ENCODE results near the gene ZDBF2.
"Not testable (repeated sequence)": the region's sequence is repeated elsewhere in the genome, so short reads cannot be mapped to it uniquely, and the experiment has no call there.

ZDBF2 gene

DNA sequence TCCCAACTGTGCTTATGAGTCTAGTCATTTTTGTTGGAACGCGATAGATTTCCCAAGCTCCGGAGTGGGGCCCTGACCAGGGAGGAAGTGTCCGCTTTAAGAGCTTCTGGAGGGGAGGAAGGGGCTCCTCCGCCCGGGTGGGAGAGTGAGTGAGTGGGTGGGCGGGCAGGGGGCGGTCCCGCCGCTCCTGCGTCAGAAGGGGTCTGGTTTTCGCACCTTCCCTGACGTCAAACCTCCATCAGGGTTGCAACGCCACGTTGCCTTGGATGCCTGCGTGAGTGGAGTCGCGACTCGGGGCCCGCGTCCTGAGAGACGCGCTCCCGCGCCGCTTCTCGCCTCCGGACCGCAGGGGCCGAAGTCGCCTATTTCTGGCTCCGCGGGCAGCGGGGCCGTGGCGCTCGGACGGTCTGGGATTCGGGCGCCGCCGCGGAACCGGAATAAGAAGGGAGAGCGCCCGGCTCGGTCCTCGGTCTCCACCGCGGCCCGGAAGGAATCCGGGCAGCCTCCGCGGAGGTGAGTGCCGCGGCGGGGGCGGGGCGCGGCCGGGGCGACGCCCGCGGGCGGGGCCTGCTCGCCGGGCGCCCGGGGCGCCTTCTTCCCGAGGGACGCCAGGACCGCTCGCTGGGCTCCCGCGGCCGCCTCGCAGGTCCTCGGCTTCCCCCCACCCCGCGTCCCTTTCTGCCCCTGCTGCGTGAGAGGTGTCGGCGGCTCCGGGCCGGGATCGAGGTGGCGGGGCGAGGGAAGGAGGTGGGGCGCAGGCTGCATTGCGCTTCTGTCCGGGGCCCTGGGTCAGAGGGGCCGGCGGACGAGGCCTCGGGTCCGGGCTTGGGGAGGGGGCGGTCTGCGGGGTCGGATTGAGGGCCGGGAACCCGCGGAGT is at the start of gene ZDBF2:
ZDBF2 (plus strand) TSS at position 230 of the 878 bp plus-strand sequence. CDS start 7,187 bp downstream, outside the sequence.
- DNase-seq (ENCODE audit: low spot score), result peak; percentile 57

DNA sequence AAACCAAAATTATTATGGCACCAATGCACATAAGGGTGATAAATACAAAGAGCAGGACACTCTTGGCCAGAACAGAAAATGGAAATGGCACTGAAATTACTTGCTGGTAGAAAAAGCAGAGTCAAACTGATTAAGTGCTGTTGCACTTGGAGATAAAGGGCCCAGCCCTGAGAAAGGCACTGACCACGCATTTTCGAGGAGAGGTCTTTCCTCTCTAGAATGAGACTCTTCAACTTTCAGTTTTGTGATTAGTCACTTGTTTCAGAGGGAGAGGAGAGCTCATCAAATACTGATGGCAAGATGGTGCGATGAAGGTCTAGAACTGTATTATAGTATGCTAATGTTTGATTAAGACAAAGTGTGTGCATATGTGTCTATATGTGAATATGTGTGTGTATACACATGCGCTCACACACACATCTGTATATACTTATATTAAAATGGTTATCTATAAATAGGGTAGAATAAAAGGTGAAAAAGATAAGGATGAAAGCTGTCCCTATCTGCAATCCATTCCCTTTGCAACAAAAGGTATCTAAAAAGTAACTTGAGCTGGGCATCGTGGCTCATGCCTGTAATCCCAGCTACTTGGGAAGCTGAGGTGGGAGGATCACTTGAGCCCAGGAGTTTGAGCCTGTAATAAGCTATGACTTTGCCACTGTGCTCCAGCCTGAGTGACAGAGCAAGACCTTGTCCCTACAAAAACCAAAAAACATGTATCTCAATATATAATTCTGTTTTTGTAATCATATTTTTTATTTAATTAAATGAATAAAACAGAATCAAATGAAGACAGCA is 48.8 kb upstream of the ZDBF2 start:
- no peak for DNase-seq (ENCODE audit: low spot score)

DNA sequence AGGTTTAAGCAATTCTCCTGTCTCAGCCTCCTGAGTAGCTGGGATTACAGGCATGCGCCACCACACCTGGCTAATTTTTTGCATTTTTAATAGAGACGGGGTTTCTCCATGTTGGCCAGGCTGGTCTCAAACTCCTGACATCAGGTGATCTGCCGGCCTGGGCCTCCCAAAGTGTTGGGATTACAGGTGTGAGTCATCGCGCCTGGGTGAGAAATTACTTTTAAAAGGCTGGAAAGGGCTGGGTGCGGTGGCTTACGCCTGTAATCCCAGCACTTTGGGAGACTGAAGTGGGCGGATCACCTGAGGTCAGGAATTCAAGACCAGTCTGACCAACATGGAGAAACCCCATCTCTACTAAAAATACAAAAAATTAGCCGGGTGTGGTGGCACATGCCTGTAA is 45.8 kb upstream of the ZDBF2 start:
- DNase-seq (ENCODE audit: low spot score), result not testable (repeated sequence)

DNA sequence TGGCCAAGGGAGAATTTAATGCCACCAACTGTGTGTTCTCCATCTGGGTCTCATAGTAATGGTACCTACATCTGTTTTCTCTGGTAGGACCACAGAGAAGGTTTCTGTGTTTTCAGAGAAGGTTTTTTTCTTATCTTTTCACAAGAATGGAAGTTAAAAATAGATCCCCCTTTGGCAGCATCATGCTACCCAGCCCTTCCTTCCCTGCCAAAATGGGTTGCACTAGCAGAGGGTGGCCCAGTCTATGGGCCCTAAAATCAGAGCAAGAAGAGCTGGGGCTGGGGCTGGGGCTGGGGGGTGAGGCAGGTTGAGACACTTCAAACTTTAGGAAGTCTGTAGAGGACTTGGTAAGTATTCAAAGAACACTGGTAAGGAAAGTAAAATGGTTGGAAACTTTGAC is 44.8 kb upstream of the ZDBF2 start:
- DNase-seq (ENCODE audit: low spot score), result no peak

DNA sequence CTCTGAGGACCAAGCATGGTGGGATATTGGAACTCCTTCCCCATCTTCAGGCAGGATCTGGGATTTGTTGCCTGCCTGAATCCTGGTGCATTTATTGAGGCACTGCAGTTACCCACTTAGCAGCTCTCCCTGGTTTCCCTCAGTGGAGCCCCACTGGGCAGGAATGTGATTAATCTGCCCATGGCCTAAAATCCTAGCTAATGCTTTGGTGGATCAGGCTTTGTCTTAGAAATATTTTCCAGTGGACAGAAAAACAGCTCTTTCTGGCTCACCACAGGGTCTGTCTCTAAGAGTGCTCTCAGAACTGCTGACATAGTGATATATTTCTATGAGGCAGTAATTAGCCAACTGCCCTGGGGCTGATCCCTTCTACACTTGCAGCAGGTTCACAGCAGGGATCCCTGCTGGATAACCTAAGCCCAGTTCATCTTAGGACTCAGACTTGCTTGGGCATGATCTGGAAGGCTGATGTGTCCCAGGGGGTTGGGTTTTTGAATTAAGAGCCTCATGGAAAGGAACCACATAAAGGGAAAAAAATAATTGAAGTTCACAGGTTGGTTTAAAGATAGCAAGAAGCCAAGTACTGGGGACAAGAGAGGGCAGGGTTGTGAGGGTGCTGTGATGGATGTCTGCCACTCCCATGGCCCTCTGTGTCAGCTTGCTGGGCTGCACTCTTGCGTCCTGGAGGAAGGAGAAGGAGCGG is 44.3 kb upstream of the ZDBF2 start:
- no peak for DNase-seq (ENCODE audit: low spot score)

DNA sequence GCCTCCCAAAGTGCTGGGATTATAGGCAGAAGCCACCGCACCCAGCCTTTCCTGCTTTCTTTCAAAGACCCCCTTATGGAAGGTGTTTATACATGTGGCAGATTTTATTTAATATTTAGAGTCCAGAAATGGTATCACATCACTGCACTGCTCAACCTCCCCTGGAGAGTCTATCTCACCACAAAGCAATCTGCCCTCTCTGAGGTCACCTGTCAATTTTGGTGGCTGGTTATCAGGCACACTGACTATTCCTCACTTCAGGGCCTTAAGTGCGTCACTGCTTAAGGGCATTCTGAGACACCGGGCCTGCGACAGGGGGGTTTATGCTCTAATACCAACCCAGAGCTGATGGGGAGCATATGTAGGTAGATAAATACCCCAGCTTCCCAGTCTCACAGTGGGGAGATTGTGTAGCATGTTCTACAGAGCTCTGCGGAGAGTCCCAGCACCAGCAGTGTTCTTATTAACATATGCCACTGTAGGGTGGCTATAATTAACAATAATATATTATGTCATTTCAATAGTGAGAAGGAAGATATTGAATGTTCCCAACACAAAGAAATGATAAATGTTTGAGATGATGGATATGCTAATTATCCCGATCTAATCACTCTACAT is 42.7 kb upstream of the ZDBF2 start:
- DNase-seq (ENCODE audit: low spot score), result no peak

DNA sequence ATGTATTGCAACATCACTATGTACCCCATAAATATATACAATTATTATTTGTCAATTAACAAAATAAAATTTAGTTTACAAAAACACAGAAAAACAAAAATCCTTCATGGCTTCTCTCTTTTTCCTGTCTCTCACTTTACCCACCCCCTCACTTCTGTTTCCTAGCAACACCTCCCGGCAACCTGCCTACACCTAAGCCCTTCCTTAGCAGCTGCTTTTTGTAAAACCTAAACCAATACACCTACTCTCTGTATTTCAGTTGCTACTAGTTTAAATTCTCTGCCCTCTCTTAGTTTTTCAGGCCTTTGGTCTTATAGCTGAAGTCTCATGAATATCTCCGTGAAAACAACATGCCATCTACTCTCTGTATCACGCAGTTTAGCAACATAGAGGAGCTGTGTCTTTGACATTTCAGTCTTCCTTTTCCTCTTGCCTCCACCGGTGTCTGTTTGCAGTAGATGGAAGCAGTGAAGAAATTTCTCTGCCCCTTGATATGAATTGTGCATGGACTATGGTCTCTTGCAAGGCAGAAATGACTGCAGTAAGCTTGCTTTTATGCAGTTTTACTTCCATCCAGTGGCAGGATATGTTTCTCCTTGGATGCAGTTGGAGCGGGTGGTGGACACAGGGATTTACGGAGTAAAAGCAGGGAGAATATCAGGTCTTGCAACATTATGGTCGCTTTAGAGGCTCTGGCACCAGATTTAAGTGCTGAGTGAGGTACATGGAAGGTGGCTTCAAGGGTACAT is 42.0 kb upstream of the ZDBF2 start:
- DNase-seq (ENCODE audit: low spot score), result no peak

DNA sequence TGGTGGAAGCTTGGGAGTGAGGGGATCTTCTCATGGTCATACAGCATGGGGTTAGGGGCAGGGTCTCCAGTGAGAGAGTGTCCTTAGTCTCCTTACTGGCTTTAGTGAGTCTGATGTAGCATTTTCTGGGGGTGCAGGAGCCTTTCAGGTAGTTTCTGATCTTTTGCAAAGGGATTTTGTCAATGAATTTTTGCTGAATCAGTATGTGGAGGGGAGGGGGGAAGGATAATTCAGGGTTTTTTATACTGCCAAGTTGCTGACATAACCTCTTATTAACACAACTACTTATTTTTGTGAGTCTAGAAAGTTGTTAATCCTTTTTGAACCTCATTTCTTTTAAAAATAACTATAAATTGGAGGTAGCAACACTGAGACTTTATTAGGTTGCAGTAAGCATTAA is 35.3 kb upstream of the ZDBF2 start:
- no peak for DNase-seq (ENCODE audit: low spot score)

DNA sequence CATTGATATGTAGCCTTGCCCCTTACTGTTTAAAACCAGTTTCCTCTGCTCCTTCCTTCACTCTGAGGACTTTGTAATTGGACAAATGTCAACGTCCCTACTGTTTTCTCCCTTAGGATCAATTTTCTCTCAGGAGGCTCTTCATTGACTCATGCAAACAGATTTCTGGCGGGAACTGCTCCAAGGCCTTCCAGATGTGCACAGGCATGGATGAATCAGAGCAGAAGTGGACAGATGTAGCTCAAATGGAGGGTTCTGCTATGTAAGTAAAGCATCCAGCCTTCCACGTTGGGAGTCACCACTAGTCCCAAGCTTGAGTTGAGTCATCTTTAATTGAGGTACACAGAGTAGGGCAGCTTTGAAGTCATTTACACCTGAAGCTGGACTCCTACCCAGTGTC is 34.1 kb upstream of the ZDBF2 start:
- DNase-seq (ENCODE audit: low spot score), result no peak

DNA sequence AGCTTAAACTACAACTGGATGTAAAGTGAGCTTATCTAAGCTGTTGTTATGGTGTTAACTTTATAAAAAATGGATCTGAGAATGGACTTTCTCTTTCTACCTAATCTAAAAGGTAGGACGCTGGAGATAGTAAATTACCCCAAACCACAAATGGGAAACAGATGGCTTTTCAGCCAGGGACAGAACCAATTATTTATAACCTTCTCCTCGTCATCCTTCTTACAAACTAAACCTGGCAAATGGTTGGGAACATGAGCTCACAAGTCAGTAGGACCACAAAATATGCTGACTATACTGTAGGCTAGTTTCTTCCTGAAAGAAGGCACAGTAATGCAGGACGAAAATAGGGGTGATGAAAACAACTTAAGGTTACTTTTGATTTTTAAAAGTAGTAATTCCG is 32.7 kb upstream of the ZDBF2 start:
- no peak for DNase-seq (ENCODE audit: low spot score)

DNA sequence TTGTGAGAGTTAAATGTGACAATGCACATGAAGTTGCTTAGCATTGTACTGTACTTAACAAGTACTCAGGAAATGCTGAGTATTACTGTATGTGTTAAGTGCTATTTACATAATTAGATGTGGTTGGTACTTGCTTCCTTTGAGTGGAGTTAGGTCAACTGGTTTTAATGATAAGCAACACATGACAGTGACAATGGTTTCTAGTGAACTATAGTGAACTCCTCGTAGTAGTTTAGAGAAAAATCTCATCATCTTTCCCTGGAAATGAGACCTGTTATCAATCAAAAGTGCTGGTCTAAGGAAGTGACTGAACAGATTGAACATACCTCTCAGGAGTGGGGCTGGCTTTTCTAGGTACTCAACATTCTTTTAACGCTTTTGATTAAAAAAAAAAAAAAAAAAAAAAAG is 29.2 kb upstream of the ZDBF2 start:
- no peak for DNase-seq (ENCODE audit: low spot score)

DNA sequence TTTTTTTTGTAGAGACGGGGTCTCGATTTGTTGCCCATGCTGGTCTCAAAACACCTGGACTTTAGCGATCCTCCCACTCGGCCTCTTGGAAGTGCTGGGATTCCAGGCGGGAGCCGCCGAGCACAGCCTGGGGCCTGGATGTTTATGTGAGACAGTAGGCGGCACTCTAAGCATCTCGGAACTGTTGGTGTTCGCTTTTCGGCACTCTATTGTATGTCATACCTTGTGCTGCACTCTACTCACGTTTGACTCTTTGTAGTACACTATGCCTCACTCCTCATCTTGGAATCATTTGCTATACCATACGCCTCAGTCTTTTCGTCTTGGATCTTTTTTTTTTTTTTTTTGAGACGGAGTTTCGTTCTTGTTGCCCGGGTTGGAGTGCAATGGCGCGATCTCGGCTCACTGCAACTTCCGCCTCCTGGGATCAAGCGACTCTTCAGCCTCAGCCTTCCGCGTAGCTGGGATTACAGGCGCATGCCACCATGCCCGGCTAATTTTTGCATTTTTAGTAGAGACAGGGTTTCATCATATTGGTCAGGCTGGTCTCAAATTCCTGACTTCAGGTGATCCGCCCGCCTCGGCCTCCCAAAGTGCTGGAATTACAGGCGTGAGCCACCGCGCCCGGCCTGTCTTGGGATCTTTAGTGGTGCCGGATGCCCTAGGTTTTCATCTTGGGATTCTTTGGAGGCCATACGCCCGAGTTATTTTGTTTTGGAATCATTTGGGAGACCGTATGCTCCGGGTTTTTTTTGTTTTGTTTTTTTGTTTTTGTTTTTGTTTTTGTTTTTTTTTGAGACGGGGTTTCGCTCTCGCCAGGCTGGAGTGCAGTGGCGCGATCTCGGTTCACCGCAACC is 24.2 kb upstream of the ZDBF2 start:
- DNase-seq (ENCODE audit: low spot score), result no peak

DNA sequence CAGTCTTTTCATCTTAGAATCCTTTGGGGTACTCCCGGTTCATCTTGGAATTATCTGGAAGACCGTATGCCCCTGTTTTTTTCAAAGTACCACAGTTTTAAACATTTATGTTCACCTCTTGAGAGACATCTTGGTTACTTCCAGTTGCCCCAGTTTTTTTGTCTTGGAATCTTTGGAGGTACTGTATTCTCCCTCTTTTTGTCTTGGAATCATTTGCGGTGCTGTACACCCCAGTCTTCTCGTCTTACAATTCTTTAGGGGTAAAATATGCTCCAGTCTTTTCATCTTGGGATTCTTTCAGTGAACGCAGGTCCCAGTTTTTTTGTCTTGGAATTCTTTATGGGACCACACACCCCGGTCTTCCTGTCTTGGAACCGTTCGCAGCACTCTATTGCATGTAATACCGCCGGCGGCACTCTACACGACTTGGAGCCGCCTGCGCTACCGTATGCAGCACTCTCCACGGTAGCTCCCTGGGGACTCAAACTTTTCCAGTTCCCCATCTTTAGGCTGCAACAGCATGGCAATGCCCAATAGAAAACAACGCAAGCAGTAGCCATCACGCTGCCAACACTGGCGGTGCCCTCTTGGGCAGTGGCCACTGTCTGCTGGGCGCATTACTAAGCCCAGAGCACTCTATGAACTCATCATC is 21.2 kb upstream of the ZDBF2 start:
- no peak for DNase-seq (ENCODE audit: low spot score)

DNA sequence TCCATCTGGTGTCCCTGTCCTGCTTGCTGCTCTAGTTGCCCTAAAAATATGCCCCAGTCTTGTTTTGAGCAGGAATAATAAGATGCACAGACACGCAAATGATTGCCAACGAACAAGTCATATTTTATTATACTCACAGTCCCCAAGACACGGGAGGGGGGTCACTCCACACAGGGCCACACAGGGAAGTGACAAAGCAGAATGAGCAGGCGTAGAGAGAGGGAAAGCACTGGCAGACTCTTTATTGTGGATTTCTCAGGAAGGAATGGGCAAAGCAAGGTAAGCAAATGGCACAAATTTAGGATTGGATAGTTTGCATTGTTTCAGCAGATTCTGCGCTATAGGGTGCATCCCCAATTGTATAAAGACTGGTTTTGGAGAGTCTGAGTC is 20.7 kb upstream of the ZDBF2 start:
- DNase-seq (ENCODE audit: low spot score), result no peak

DNA sequence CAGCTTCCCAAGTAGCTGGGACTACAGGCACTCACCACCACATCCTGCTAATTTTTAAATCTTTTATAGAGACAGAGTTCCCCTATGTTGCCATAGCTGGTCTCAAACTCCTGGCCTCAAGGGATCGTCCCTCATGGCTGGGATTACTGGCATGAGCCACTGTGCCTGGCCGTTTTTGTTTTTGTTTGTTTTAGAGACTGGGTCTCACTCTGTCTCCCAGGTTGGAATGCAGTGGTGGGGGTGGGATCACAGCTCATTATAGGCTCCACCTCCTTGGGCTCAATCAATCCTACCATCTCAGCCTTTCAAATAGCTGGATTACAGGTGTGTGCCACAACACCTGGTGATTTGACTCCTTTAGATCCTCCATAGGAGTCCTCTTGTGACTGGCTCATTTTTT is 19.5 kb upstream of the ZDBF2 start:
- no peak for DNase-seq (ENCODE audit: low spot score)

DNA sequence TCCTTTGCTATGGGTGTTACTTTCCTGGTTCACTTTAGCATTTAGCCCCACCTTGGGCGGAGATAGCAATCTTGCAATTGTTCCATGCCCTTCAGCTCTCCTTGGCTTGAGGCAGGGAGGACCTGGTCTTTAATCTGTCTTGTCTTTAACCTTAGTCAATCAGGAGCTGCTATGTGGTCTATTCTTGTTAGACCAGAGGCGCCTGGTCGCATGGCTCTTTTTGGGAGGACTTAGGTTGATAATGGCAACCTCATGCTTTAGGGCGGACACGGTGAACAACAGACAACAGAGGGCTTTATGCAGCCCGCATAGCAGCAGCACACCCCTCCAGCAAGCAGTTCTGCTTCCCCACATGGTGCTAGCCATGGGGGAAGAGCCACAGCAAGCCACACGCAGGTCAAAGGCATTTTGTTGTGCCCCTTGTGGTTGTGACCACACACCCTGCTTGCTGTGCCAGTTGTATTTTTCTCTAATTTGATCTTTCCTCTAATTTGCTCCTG is 17.7 kb upstream of the ZDBF2 start:
- DNase-seq (ENCODE audit: low spot score), result no peak

DNA sequence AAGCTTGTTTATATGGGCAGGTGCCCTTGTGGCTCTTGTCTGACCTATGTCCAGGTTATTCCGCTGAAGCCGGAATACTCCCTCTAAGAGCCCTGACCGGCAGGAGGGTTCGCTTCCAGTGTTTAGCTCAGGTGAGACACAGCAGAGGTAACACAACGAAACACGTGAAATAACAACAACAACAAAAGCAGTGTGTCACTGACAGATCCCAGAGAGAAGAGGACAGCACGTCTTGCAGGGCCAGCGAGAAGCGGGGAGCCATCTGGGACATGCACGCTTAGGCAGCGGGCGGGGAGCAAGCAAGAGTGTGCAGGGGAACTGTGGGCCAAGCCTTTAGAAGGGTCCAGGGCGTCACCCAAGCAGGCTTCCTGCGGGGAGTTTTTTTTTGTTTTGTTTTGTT is 17.1 kb upstream of the ZDBF2 start:
- no peak for DNase-seq (ENCODE audit: low spot score)

DNA sequence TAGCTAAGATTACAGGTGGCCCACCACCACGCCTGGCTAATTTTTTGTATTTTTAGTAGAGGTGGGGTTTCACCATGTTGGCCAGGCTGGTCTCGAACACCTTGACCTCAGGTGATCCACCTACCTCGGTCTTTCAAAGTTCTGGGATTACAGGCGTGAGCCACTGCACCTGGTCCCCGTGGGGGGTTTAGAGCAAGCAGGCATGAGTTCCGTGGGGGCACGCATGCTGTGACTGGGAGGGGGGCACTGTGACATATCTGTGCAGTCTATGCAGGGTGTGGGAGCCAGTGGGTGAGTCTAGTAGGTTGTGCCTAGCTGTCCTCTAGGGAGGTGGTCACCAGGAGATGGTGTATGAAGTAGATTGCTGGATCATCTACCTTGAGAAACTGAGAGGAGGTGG is 16.6 kb upstream of the ZDBF2 start:
- DNase-seq (ENCODE audit: low spot score), result no peak

DNA sequence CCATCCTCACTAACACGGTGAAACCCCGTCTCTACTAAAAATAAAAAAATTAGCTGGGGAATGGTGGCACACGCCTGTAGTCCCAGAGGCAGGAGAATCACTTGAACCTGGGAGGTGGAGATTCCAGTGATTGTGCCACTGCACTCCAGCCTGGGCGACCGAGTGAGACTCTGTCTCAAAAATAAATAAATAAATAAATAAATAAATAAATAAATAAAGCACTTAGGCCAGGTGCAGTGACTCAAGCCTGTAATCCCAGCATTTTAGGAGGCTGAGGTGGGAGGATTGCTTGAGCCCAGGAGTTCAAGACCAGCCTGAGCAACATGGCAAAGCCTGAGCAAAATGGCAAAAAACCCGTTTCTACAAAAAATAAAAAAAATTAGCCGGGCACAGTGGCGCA is 15.8 kb upstream of the ZDBF2 start:
- not testable (repeated sequence) for DNase-seq (ENCODE audit: low spot score)
